ENCODE data around the gene DSTYK. TPM values are rescaled to one million over a fixed set of nuclear protein-coding genes. Genes with fewer than 3 reads are reported as not detected.

Gene DSTYK
- total RNA-seq, 1 donor from 2014 or later: 11.0 TPM

DNA sequence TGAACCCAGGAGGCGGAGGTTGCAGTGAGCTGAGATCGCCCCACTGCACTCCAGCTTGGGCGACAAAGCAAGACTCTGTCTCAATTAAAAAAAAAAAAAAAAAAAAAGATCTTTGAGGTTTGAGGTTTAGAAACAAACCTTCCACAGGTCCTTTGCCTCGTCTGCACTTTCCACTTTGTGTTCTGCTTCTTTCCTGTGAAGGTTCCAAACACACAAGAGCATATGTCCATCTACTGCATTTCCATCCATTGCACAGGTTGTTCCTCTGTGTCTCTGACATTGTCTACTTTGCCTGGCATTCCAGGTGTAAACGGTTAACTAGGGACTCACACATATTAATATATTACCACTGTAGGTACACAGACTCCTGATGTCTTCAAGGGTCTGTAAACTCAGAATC is 40.1 kb downstream of the DSTYK start:
- Mint-ChIP-seq H3K27ac (no peak overlapping the region), H3K9me3 (ENCODE audit: low read depth) (no peaks in the 10 kb centered on the region), H3K4me3 (ENCODE audit: low read depth) (no peak overlapping the region), H3K27me3 (no peaks in the 10 kb centered on the region), H3K4me1 (ENCODE audit: low read depth) (peaks cover 5% of the 10 kb centered on the region), H3K36me3 (ENCODE audit: insufficient read depth) (peaks cover 14% of the 10 kb centered on the region)
- DNase-seq (ENCODE audit: low spot score, unreplicated experiment): no peak
- TF ChIP-seq, protein P1, sequence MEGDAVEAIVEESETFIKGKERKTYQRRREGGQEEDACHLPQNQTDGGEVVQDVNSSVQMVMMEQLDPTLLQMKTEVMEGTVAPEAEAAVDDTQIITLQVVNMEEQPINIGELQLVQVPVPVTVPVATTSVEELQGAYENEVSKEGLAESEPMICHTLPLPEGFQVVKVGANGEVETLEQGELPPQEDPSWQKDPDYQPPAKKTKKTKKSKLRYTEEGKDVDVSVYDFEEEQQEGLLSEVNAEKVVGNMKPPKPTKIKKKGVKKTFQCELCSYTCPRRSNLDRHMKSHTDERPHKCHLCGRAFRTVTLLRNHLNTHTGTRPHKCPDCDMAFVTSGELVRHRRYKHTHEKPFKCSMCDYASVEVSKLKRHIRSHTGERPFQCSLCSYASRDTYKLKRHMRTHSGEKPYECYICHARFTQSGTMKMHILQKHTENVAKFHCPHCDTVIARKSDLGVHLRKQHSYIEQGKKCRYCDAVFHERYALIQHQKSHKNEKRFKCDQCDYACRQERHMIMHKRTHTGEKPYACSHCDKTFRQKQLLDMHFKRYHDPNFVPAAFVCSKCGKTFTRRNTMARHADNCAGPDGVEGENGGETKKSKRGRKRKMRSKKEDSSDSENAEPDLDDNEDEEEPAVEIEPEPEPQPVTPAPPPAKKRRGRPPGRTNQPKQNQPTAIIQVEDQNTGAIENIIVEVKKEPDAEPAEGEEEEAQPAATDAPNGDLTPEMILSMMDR (IDR thresholded peaks at IDR 0.05; ENCODE audit: unreplicated experiment): no peak

GRCh38 chr1:205170532-205171269 is 40.8 kb downstream of the DSTYK start:
- no peaks in the 10 kb centered on the region for H3K9me3 Mint-ChIP-seq (ENCODE audit: low read depth)
- peaks cover 15% of the 10 kb centered on the region for H3K36me3 Mint-ChIP-seq (ENCODE audit: insufficient read depth)
- H3K27me3 Mint-ChIP-seq: no peaks in the 10 kb centered on the region
- no peak overlapping the region for H3K4me3 Mint-ChIP-seq (ENCODE audit: low read depth)
- no peak for DNase-seq (ENCODE audit: low spot score, unreplicated experiment)
- TF ChIP-seq, protein P1 (IDR thresholded peaks at IDR 0.05; ENCODE audit: unreplicated experiment): no peak
- H3K27ac Mint-ChIP-seq: no peak overlapping the region
- peaks cover 5% of the 10 kb centered on the region for H3K4me1 Mint-ChIP-seq (ENCODE audit: low read depth)

DNA sequence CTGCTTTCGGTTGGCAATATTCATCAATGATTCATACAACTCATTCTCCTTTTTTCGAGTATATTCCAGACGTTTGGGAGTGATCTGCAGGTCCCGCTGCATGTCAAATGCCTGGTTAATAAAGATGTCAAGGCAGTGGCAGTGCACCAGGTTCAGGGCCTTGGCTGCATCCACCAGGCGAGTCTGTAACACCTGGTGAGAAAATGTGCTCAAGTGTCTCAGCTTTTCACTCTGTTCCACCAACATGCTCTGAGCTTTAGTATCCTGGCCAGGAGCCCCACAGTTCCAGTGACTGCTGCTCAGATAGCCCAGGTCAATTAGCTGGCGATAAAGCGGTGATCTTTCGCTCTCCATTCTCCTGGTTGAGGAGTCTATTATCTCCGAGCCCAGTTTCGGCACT is 42.3 kb downstream of the DSTYK start:
- TF ChIP-seq, protein P1 (IDR thresholded peaks at IDR 0.05; ENCODE audit: unreplicated experiment): no peak
- Mint-ChIP-seq H3K4me1 (ENCODE audit: low read depth) (peaks cover 5% of the 10 kb centered on the region), H3K27me3 (no peaks in the 10 kb centered on the region), H3K4me3 (ENCODE audit: low read depth) (no peak overlapping the region), H3K27ac (no peak overlapping the region), H3K9me3 (ENCODE audit: low read depth) (no peaks in the 10 kb centered on the region), H3K36me3 (ENCODE audit: insufficient read depth) (peaks cover 18% of the 10 kb centered on the region)
- no peak for DNase-seq (ENCODE audit: low spot score, unreplicated experiment)

DNA sequence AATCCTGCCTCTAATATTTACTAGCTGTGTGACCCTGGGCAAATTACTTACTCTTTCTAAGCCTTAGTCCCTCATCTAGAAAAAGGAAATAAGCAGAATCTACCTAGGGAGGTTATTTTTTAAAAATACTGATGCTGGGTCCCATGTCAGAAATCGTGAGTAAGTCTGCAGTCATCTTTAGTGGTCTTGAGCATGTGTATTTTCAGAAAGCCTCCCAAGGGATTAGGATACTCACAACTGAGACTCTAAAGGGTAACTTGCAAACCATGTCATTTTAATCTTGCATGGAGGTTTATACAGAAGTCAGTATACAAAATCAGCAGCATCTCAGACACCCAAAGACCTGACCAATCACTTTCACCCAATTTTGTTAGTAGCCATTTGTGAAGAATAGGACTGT is 43.2 kb downstream of the DSTYK start:
- peaks cover 26% of the 10 kb centered on the region for H3K36me3 Mint-ChIP-seq (ENCODE audit: insufficient read depth)
- no peak overlapping the region for H3K27ac Mint-ChIP-seq
- no peaks in the 10 kb centered on the region for H3K27me3 Mint-ChIP-seq
- peaks cover 5% of the 10 kb centered on the region for H3K4me1 Mint-ChIP-seq (ENCODE audit: low read depth)
- H3K4me3 Mint-ChIP-seq (ENCODE audit: low read depth): no peak overlapping the region
- H3K9me3 Mint-ChIP-seq (ENCODE audit: low read depth): no peaks in the 10 kb centered on the region
- TF ChIP-seq, protein P1 (IDR thresholded peaks at IDR 0.05; ENCODE audit: unreplicated experiment): no peak
- DNase-seq (ENCODE audit: low spot score, unreplicated experiment): no peak

GRCh38 chr1:205162301-205162700 is 49.2 kb downstream of the DSTYK start:
- TF ChIP-seq, protein P1 (IDR thresholded peaks at IDR 0.05; ENCODE audit: unreplicated experiment): no peak
- Mint-ChIP-seq H3K36me3 (ENCODE audit: insufficient read depth) (peaks cover 50% of the 10 kb centered on the region), H3K9me3 (ENCODE audit: low read depth) (peaks cover 5% of the 10 kb centered on the region), H3K4me3 (ENCODE audit: low read depth) (no peak overlapping the region), H3K27me3 (no peaks in the 10 kb centered on the region), H3K27ac (no peak overlapping the region), H3K4me1 (ENCODE audit: low read depth) (no peaks in the 10 kb centered on the region)
- DNase-seq (ENCODE audit: low spot score, unreplicated experiment): no peak
